Choroid plexus epithelial cell (primary cell): ENCODE measurements around the gene RYR3.

ENCODE experiments used
- DNase-seq: peaks from one replicate; pipeline ENCODE4 v3.0.0-alpha.2; 2010; ENCODE audit warnings: low read depth
- H3K4me3 ChIP-seq: 2 replicates; pipeline ENCODE4 v1.5.1; 2011; ENCODE audit warnings: low read depth, mild to moderate bottlenecking, control low read depth, low read length, moderate library complexity
- TF ChIP-seq, protein P1 (sequence below): conservative IDR thresholded peaks from 2 replicates; pipeline ENCODE4 v1.5.1; 2011; ENCODE audit warnings: low read depth, mild to moderate bottlenecking, control low read depth, inconsistent platforms, low read length, moderate library complexity

The RYR3 gene

DNA sequence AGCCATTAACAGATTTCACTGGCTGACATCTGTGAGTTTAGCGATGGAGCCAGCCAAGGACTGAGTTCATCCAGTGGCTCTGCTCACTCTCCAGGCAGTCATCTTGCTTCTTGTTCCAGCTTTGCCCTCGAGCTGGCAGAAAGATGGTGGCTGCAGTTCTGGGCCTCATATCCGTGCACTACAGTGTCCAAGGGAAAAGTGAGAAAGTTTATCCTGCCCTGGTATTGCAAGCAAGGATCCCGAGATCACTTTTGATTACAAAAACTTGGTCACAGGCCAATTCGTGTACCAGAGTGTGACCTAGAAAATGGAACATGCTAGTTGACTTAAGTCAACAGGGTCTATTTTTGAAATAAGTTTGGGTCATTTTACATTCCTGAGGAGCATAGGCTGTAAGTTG lies 369.6 kb downstream of the RYR3 start:
- DNase-seq: no peak
- TF ChIP-seq, protein P1, sequence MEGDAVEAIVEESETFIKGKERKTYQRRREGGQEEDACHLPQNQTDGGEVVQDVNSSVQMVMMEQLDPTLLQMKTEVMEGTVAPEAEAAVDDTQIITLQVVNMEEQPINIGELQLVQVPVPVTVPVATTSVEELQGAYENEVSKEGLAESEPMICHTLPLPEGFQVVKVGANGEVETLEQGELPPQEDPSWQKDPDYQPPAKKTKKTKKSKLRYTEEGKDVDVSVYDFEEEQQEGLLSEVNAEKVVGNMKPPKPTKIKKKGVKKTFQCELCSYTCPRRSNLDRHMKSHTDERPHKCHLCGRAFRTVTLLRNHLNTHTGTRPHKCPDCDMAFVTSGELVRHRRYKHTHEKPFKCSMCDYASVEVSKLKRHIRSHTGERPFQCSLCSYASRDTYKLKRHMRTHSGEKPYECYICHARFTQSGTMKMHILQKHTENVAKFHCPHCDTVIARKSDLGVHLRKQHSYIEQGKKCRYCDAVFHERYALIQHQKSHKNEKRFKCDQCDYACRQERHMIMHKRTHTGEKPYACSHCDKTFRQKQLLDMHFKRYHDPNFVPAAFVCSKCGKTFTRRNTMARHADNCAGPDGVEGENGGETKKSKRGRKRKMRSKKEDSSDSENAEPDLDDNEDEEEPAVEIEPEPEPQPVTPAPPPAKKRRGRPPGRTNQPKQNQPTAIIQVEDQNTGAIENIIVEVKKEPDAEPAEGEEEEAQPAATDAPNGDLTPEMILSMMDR: no peak
- H3K4me3 ChIP-seq: no peak overlapping the region

DNA sequence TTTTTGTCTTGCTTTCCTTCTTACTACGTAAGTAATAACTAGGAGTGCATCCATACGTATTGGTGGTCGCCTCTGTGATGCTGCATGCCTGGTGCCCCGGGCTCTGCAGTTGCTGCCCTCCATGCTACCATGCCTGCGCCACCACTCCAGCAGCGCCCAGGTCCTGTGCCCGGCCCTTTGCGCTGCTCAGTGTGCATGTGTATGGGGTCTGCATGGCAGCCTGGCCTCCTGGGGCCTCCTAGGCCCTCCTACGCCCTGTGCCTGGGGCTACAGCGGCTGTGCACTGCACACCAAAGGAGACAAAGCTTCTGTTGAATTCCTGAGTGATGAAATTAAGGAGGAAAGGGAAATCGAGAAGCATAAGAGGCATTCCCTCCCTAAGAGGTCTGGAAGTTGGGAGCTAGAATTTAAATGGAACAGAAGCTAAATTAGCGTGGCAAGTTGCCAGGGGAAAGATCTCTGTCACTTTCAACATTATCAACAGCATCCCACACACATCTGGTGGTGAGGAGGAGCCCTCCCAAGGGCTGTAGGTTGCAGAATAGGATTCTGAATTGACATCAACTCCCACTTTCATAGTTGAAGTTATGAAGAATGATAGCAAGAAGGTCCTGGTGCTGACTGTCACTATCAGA lies 382.5 kb downstream of the RYR3 start:
- no peak overlapping the region for H3K4me3 ChIP-seq
- no peak for DNase-seq

DNA sequence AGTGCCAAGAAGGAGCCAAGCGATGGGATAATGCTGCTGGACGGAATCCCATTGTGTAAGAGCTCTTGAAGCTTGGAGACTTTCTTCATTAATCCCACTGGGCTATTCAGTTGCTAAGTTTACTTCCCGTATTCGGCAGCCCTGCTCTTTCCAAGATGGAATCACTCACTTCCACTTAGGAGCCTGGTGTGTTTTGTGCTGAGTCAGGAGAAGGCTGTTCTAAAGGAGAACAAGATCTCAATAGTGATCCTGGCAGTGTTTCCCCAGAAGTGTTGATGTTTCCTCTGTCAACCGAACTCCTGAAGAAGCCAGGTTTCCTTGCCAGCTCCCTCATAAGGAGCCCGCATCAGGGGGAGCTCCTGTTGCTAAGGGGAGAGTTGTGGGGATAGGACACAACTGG lies 387.4 kb downstream of the RYR3 start:
- TF ChIP-seq, protein P1: no peak
- no peak for DNase-seq
- no peak overlapping the region for H3K4me3 ChIP-seq

More for the DNA sequence above, 382.5 kb downstream of the RYR3 start:
- TF ChIP-seq, protein P1: no peak

DNA sequence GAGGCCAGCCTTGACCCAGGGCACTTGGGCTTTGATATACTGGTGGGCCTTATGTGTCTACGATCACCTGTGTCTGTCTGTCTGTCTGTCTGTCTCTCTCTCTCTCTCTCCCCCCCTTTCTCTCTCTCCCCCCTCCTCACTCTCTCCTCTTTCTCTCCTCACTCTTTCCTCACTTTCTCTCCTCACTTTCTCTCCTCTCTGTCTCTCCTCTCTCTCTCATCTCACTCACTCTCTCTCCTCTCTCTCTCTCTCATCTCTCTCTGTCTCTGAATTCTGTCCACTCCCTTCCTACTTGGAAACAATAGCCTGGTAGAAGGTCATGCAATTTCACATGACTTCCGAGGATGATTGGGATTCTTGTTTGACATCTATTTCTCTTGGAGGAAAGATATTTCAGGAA lies 388.4 kb downstream of the RYR3 start:
- DNase-seq: no peak
- TF ChIP-seq, protein P1: no peak

DNA sequence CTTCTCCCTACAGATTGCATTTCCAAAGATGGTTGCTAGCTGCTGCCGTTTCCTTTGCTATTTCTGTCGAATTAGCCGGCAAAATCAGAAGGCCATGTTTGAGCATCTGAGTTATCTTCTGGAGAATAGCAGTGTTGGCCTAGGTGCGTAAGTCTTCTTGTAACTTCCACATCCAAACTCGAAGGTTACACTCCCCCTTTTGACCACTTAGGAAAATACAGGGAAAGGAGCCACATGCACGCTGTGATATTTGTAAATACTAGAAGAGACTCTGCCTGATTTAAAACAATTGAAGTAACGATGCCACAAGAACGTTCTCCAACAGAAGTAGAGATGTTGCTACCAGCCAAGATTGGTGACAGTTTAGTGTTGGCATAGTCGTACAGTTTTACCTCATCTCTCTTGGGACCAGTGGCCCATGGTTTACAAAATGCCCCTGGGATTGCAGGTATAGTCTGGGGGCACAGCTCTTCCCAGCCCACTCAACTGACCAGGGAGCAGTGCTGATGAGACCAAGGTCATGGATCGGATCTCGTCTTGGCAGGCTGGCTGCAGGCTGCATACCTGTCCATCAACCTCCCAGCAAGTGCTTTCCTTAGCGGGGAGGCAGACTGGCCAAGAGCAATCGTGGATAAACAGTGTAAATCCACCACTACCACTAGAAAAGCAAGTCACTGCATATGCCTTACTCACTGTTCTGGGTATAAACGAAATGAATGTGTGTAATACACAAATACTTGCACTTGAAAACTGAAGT lies 389.1 kb downstream of the RYR3 start:
- peak; percentile 52 for DNase-seq
- H3K4me3 ChIP-seq: no peak overlapping the region
- TF ChIP-seq, protein P1: peak; percentile 48

More for the DNA sequence above, 388.4 kb downstream of the RYR3 start:
- no peak overlapping the region for H3K4me3 ChIP-seq

DNA sequence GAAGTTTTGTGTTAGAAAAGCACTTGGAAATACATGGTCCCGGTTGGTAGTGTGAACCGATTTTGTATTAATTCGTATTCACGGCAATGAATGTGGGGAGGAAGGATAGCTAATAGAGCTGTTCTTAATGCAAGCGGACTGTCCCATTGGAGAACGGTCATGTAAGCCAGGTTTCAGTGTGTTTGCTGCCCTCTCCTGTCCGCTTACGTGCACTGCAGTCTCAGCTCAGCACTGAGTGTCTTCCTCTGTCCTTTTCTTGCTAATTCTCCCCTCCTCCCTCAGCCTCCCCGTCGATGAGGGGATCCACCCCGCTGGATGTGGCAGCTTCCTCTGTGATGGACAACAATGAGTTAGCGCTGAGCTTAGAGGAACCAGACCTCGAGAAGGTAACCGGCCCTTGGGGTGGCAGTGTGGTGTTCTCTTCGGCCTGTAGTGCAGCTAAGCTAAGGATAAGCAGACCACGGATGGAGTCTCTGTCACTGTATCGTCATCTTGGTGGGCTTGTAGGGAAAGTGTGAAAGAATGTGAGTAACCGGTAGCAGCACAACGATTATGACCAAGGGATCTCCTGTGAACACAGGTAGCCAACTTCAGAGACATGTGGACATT lies 390.0 kb downstream of the RYR3 start:
- no peak overlapping the region for H3K4me3 ChIP-seq
- peak; percentile 93 for DNase-seq
- TF ChIP-seq, protein P1: peak; percentile 99
